ENCODE data around the gene TBL1X.
A peak's percentile ranks its signal among the peaks of the same experiment; 100 is the strongest.

The TBL1X gene

GRCh38 chrX:9677098-9677739 lies 212.4 kb downstream of the TBL1X start:
- no peak for DNase-seq

GRCh38 chrX:9678215-9678965 lies 213.5 kb downstream of the TBL1X start:
- no peak for DNase-seq

GRCh38 chrX:9681011-9681410 lies 216.2 kb downstream of the TBL1X start:
- DNase-seq = no peak

- DNase-seq = no peak
Measured at GRCh38 chrX:9681422-9681821, 216.6 kb downstream of the TBL1X start.

GRCh38 chrX:9682456-9682855 lies 217.6 kb downstream of the TBL1X start:
- no peak for DNase-seq

GRCh38 chrX:9682861-9683260 lies 218.0 kb downstream of the TBL1X start:
- DNase-seq = no peak

- DNase-seq = no peak
Measured at GRCh38 chrX:9683350-9683749, 218.5 kb downstream of the TBL1X start.

GRCh38 chrX:9687899-9688298 lies 223.0 kb downstream of the TBL1X start:
- DNase-seq = no peak

GRCh38 chrX:9688833-9689232 lies 224.0 kb downstream of the TBL1X start:
- DNase-seq = no peak

- no peak for DNase-seq
Measured at GRCh38 chrX:9690046-9690445, 225.2 kb downstream of the TBL1X start.

- DNase-seq = no peak
Measured at GRCh38 chrX:9693307-9694001, 228.6 kb downstream of the TBL1X start.

- DNase-seq = no peak
Measured at GRCh38 chrX:9698576-9698975, 233.7 kb downstream of the TBL1X start.

- no peak for DNase-seq
Measured at GRCh38 chrX:9700555-9700954, 235.7 kb downstream of the TBL1X start.

- no peak for DNase-seq
Measured at GRCh38 chrX:9701790-9702189, 236.9 kb downstream of the TBL1X start.

GRCh38 chrX:9703406-9703805 lies 238.5 kb downstream of the TBL1X start:
- no peak for DNase-seq

- DNase-seq = no peak
Measured at GRCh38 chrX:9704876-9705465, 240.1 kb downstream of the TBL1X start.

- DNase-seq = no peak
Measured at GRCh38 chrX:9706421-9706820, 241.6 kb downstream of the TBL1X start.

GRCh38 chrX:9707306-9708033 lies 242.6 kb downstream of the TBL1X start:
- no peak for DNase-seq

GRCh38 chrX:9708086-9708485 lies 243.2 kb downstream of the TBL1X start:
- DNase-seq = no peak

- DNase-seq = peak; percentile 88
Measured at GRCh38 chrX:9708923-9709553, 244.2 kb downstream of the TBL1X start.

GRCh38 chrX:9710332-9710731 lies 245.5 kb downstream of the TBL1X start:
- DNase-seq = no peak

- no peak for DNase-seq
Measured at GRCh38 chrX:9717376-9717775, 252.5 kb downstream of the TBL1X start.

Measured in CD4-positive, alpha-beta T cell treated with Interleukin-17A for 4 hours (primary cell).